LNCAP (cell line): ENCODE measurements around the gene PHPT1.

Experiments
- CTCF ChIP-seq: fragments of 450-650 bp; IDR thresholded peaks from 2 replicates; pipeline ENCODE4 v1.5.1; 2017; ENCODE audit warnings: mild to moderate bottlenecking

PHPT1 gene

GRCh38 chr9:136826703-136827582 lies 22.3 kb upstream of the PHPT1 start:
- no peak for TF ChIP-seq CTCF

- no peak for TF ChIP-seq CTCF
Measured at GRCh38 chr9:136827794-136828473, 21.3 kb upstream of the PHPT1 start.

GRCh38 chr9:136828474-136829140 lies 20.6 kb upstream of the PHPT1 start:
- TF ChIP-seq CTCF = no peak

- no peak for TF ChIP-seq CTCF
Measured at GRCh38 chr9:136829412-136829811, 19.8 kb upstream of the PHPT1 start.

GRCh38 chr9:136829981-136830885 lies 19.0 kb upstream of the PHPT1 start:
- TF ChIP-seq CTCF = no peak

- no peak for TF ChIP-seq CTCF
Measured at GRCh38 chr9:136831002-136831719, 18.0 kb upstream of the PHPT1 start.
